ENCODE measurements around the gene VEZT.

The VEZT gene

DNA sequence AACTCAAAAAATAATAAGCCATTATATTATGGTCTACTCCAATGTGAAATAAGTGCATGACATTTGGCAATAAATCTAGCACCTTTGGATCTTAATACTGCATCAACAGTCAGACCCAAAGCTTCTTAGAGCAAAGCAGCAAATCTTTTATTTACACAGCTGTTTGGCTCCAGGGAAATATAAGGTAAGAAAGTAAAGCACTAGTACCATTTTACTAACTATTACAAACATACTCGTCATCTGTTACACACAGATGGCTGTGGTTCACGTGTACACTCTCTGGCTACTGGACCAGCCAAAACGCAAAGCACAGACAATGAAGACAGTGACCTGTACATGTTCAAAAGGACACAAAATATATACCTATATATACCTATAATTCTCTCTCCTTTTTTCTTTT is 3.1 kb upstream of the VEZT start:
- Histone ChIP-seq H3K4me3 (ENCODE audit: low read depth, low read length, poor library complexity, severe bottlenecking) (no peak overlapping the region), H4K20me1 (ENCODE audit: insufficient read depth, low read length) (no peaks in the 10 kb centered on the region), H3K9me3 (ENCODE audit: low read length) (no peaks in the 10 kb centered on the region), H3K36me3 (ENCODE audit: insufficient read depth, low read length) (no peaks in the 10 kb centered on the region), H3K9me2 (ENCODE audit: low read depth, low read length) (no peaks in the 10 kb centered on the region), H3K27ac (ENCODE audit: low read depth, low read length, poor library complexity, severe bottlenecking) (no peak overlapping the region), H3K79me2 (ENCODE audit: insufficient read depth, low read length) (peaks cover 10% of the 10 kb centered on the region), H3K4me1 (ENCODE audit: insufficient read depth, low read length, severe bottlenecking) (peaks cover 20% of the 10 kb centered on the region), H3K4me2 (ENCODE audit: low read length) (no peak overlapping the region), H3K9ac (ENCODE audit: low read length) (no peak overlapping the region), H3F3A (ENCODE audit: insufficient read depth, low read length) (no peaks in the 10 kb centered on the region), H3K27me3 (ENCODE audit: insufficient read depth, low read length) (no peaks in the 10 kb centered on the region), H2AFZ (ENCODE audit: low read length) (no peak overlapping the region)
- TF ChIP-seq EZH2 (IDR thresholded peaks at IDR 0.05; ENCODE audit: borderline replicate concordance, low read length) (no peak), CTCF (IDR thresholded peaks at IDR 0.05; ENCODE audit: low read length) (no peak)

DNA sequence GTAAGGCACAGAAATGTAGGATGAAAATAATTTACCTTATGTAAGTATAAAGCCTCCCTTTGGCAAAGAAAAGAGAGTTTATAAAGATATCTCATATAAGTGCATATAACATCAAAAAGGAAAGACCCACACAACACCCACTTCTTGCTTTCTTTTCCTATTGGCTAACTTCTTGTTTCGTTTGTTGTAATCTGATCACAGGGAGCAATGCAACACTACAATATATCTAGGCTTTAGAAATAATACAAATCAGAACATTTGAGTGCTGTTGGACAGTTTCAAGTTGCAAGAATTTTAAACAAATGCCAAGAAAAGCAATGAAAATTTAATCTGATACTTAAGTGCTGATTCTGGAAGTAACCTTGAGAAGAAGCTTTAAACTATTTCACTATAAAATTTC is 1.7 kb upstream of the VEZT start:
- Histone ChIP-seq H3K9me3 (ENCODE audit: low read length) (no peaks in the 10 kb centered on the region), H3K4me3 (ENCODE audit: low read depth, low read length, poor library complexity, severe bottlenecking) (peak overlapping the region; percentile 86), H3K4me2 (ENCODE audit: low read length) (peak overlapping the region; percentile 90; the same call in 1 of the 2 replicates), H3K79me2 (ENCODE audit: insufficient read depth, low read length) (peaks cover 25% of the 10 kb centered on the region), H3K27me3 (ENCODE audit: insufficient read depth, low read length) (no peaks in the 10 kb centered on the region), H3F3A (ENCODE audit: insufficient read depth, low read length) (no peaks in the 10 kb centered on the region), H3K27ac (ENCODE audit: low read depth, low read length, poor library complexity, severe bottlenecking) (no peak overlapping the region), H3K4me1 (ENCODE audit: insufficient read depth, low read length, severe bottlenecking) (peaks cover 34% of the 10 kb centered on the region), H4K20me1 (ENCODE audit: insufficient read depth, low read length) (no peaks in the 10 kb centered on the region), H3K36me3 (ENCODE audit: insufficient read depth, low read length) (peaks cover 10% of the 10 kb centered on the region; the same call in 1 of the 2 replicates), H2AFZ (ENCODE audit: low read length) (no peak overlapping the region), H3K9me2 (ENCODE audit: low read depth, low read length) (no peaks in the 10 kb centered on the region), H3K9ac (ENCODE audit: low read length) (no peak overlapping the region)
- no peak for TF ChIP-seq CTCF (IDR thresholded peaks at IDR 0.05; ENCODE audit: low read length)
- no peak for TF ChIP-seq EZH2 (IDR thresholded peaks at IDR 0.05; ENCODE audit: borderline replicate concordance, low read length)

DNA sequence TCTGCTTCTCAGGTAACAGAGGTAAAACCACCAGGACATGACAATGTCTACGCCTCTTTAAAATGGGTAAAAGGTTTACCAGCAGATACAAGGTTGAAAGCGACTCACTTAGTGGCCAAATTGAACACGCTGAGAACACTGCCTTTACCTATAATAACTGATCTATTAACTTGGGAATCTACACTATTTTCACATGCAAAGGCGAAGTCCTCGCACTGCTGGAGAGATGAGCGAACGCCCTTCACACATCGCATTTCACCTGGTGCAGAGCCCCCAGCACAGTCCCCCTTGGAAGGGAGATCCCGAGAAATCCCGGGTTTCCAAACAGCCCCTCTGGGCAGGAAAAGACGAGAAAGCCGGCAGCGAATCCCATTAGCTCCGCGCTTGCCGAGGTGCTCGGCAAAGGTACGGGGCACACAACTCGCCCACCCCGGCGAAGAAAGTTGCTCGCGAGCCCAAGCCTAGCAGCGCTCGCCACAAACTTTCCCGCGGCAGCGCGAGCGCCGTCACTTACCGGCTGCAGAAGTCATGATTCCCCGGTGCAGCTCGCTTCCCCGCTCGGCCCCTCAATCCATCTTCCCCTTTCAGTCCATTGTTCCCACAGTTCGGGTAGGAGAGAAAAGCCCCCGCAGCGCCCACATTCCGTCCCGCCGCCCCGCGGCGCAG is 763 bp upstream of the VEZT start:
- no peak overlapping the region for H3K27ac ChIP-seq (ENCODE audit: low read depth, low read length, poor library complexity, severe bottlenecking)
- H3K27me3 ChIP-seq (ENCODE audit: insufficient read depth, low read length): no peaks in the 10 kb centered on the region
- no peaks in the 10 kb centered on the region for H3F3A ChIP-seq (ENCODE audit: insufficient read depth, low read length)
- H3K4me2 ChIP-seq (ENCODE audit: low read length): peak overlapping the region; percentile 90
- H3K9me3 ChIP-seq (ENCODE audit: low read length): no peaks in the 10 kb centered on the region
- H3K4me3 ChIP-seq (ENCODE audit: low read depth, low read length, poor library complexity, severe bottlenecking): peak overlapping the region; percentile 86
- H2AFZ ChIP-seq (ENCODE audit: low read length): peak overlapping the region; percentile 70
- H3K79me2 ChIP-seq (ENCODE audit: insufficient read depth, low read length): peaks cover 34% of the 10 kb centered on the region
- peak overlapping the region; percentile 72 for H3K9ac ChIP-seq (ENCODE audit: low read length)
- TF ChIP-seq EZH2 (IDR thresholded peaks at IDR 0.05; ENCODE audit: borderline replicate concordance, low read length) (no peak), CTCF (IDR thresholded peaks at IDR 0.05; ENCODE audit: low read length) (no peak)
- H3K36me3 ChIP-seq (ENCODE audit: insufficient read depth, low read length): peaks cover 11% of the 10 kb centered on the region; the same call in 1 of the 2 replicates
- H3K4me1 ChIP-seq (ENCODE audit: insufficient read depth, low read length, severe bottlenecking): peaks cover 35% of the 10 kb centered on the region
- no peaks in the 10 kb centered on the region for H3K9me2 ChIP-seq (ENCODE audit: low read depth, low read length)
- H4K20me1 ChIP-seq (ENCODE audit: insufficient read depth, low read length): no peaks in the 10 kb centered on the region

Data from OCI-LY1 (cell line).